Activated CD4-positive, alpha-beta T cell treated with anti-CD3 and anti-CD28 coated beads, Interleukin-2, amount 50 U/mL, for 16 hours (primary cell): ENCODE measurements around the gene SLC5A10.
"Not testable (repeated sequence)": the region's sequence is repeated elsewhere in the genome, so short reads cannot be mapped to it uniquely, and the experiment has no call there.

ENCODE experiments used
- DNase-seq: peaks from one replicate; pipeline ENCODE4 v3.0.0-alpha.2; 2020

The SLC5A10 gene

DNA sequence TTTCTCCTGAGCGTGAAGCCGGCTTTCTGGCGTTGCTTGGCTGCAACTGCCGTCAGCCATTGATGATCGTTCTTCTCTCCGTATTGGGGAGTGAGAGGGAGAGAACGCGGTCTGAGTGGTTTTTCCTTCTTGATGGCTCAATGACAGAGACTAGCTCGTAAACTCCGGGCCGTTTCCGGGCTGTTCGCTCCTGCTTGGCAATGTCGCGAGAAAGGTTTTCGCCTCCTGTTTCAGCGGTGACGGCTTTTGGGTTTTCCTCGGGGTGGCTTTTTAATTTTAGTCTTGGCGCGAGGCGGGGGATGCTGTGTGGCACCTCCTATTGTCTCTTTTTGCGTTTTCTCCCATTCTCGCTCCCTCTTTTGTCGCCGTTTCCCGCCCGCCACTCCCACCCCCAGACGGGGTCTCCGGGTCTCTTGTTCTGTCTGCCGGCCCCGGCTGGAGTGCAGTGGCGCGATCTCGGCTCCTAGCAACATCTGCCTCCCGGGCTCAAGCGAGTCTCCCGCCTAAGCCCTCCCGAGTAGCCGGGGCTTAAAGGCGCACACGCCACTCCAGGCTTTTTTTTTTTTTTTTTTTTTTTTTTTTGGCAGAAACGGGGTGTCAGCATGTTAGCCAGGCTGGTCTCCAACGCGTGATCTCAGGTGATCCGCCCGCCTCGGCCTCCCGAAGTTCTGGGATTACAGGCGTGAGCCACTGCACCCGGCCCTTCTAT, 110.2 kb downstream of the SLC5A10 start:
- peak; percentile 78 for DNase-seq

- not testable (repeated sequence) for DNase-seq
Measured at GRCh38 chr17:19062718-19063325, 110.9 kb downstream of the SLC5A10 start.

DNA sequence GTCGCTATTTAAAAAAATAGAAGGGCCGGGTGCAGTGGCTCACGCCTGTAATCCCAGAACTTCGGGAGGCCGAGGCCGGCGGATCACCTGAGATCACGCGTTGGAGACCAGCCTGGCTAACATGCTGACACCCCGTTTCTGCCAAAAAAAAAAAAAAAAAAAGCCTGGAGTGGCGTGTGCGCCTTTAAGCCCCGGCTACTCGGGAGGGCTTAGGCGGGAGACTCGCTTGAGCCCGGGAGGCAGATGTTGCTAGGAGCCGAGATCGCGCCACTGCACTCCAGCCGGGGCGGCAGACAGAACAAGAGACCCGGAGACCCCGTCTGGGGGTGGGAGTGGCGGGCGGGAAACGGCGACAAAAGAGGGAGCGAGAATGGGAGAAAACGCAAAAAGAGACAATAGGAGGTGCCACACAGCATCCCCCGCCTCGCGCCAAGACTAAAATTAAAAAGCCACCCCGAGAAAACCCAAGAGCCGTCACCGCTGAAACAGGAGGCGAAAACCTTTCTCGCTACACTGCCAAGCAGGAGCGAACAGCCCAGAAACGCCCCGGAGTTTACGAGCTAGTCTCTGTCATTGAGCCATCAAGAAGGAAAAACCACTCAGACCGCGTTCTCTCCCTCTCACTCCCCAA, 111.5 kb downstream of the SLC5A10 start:
- DNase-seq, result peak; percentile 95

- not testable (repeated sequence) for DNase-seq
Measured at GRCh38 chr17:19064378-19064777, 112.4 kb downstream of the SLC5A10 start.

GRCh38 chr17:19070318-19071168, 118.6 kb downstream of the SLC5A10 start:
- not testable (repeated sequence) for DNase-seq
